Transverse colon (tissue), 4 donors: ENCODE measurements around the gene MXD4. TPM values are rescaled to one million over a fixed set of nuclear protein-coding genes. Genes with fewer than 3 reads are reported as not detected.
A peak's percentile ranks its signal among the peaks of the same experiment; 100 is the strongest.

ENCODE experiments used
- DNase-seq: peaks from one replicate; pipeline ENCODE4 v3.0.0-alpha.2; 2019
- H3K27ac ChIP-seq, 4 donors: fragments of 200-600 bp; sonication (generic); 2 replicates each; pipeline ENCODE4 v1.5.1; 2016 to 2018; ENCODE audit warnings: inconsistent platforms in 4 of 4
- H3K27me3 ChIP-seq: fragments of 200-600 bp; sonication (generic); 2 replicates; pipeline ENCODE4 v1.5.1; 2017; ENCODE audit warnings: inconsistent platforms
- H3K36me3 ChIP-seq, 4 donors: fragments of 200-600 bp; sonication (generic); 2 replicates each; pipeline ENCODE4 v1.5.1; 2017 to 2019; ENCODE audit warnings: inconsistent platforms in 4 of 4
- H3K4me1 ChIP-seq, 4 donors: fragments of 200-600 bp; sonication (generic); 2 replicates each; pipeline ENCODE4 v1.5.1; 2017 to 2020; ENCODE audit warnings: inconsistent platforms in 4 of 4
- H3K4me3 ChIP-seq, 4 donors: fragments of 200-600 bp; sonication (generic); 1 replicate in 1 of 4; 2 replicates in 3 of 4; pipeline versions ENCODE4 v1.5.1 to v1.6.1; 2017 to 2019; ENCODE audit warnings: inconsistent platforms in 4 of 4
- H3K9me3 ChIP-seq, 2 donors: fragments of 200-600 bp; sonication (generic); 2 replicates each; pipeline ENCODE4 v1.5.1; 2017 to 2019; ENCODE audit warnings: inconsistent platforms in 2 of 2
- CTCF ChIP-seq, 5 experiments: fragments of 200-600 bp in 3 of 5; fragments of 450-650 bp in 2 of 5; sonication (generic) in 3 of 5; IDR thresholded peaks; 1 replicate in 2 of 5; 2 replicates in 3 of 5; pipeline ENCODE4 v1.5.1; 2016 to 2017; ENCODE audit warnings: antibody characterized with exemption in 5 of 5, inconsistent platforms in 3 of 5, mild to moderate bottlenecking in 2 of 5, moderate library complexity in 1 of 5
- EP300 ChIP-seq: sonication (generic); formaldehyde crosslinking; IDR thresholded peaks from one replicate; pipeline ENCODE4 v1.6.1; 2017; ENCODE audit warnings: antibody characterized with exemption, low read depth
- POLR2A ChIP-seq: fragments of 450-650 bp; IDR thresholded peaks from one replicate; pipeline ENCODE4 v1.6.1; 2016; ENCODE audit warnings: antibody characterized with exemption, mild to moderate bottlenecking, moderate library complexity
- POLR2AphosphoS5 ChIP-seq, 3 donors: sonication (generic); formaldehyde crosslinking; IDR thresholded peaks; one replicate each; pipeline ENCODE4 v1.6.1; 2016; ENCODE audit warnings: antibody characterized with exemption in 3 of 3
- WGBS, 2 donors: methylation state at CpG; one replicate each; pipeline ENCODE4 v1.1.5; 2018; ENCODE audit warnings: low coverage in 1 of 2; 5-methylcytosine and 5-hydroxymethylcytosine counted together
- in situ Hi-C, 4 donors: fragments of 200-750 bp; cut with MboI; loops; one replicate each; pipeline versions ENCODE4 v1.15.0 to v1.15.1; 2017; ENCODE audit warnings: low sequenced_read_pairs in 3 of 4, low pct_ligation_motif_present in 1 of 4, low pct_unique_long_range_greater_than_20kb in 1 of 4
- intact Hi-C: fragments of 100-400 bp; cut with DNase I; formaldehyde crosslinking; loops from one replicate; pipeline ENCODE4 v1.15.1; 2023; ENCODE audit warnings: low total_unique reads
- total RNA-seq, 4 donors: library from RNA; depleted of rRNA; stranded (reverse); fragments of >200 nt; gene quantifications; one replicate each; pipeline ENCODE4 v1.1.0, GENCODE V29; 2016

Gene MXD4
- total RNA-seq, result 100 to 1,000 TPM in 1 of 4 donors, 10 to 100 TPM in 3; 48.1 to 101 (median 57.7) TPM

DNA sequence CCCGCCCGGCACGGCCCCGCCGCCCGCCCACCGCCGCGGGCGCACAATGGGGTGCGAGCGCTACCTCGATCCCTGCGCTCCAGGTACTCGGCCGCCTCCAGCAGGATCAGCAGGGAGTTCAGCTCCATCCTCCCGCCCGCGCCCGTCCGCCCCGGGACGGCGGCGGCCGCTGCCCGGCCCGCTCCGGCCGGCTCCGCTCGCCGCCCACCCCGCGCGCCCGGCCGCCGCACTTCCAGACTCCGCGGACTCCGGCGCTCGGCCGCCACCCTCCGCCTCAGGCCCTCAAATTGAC is at the start of gene MXD4:
Gene MXD4 (minus strand): TSS at position 257 of the 292 bp plus-strand sequence. CDS start 129 bp downstream, at position 128.
- TF ChIP-seq POLR2AphosphoS5 (IDR thresholded peaks at IDR 0.05), result peak; percentile 54 to 91 (median 75)
- no peak for TF ChIP-seq EP300
- Histone ChIP-seq H3K27ac (peak within 1 kb of the TSS; percentile 95 to 99 (median 98)), H3K4me1 (peaks cover 30 to 72% (median 57%) of the 10 kb centered on the region in 4 donors), H3K36me3 (no peaks in the 10 kb centered on the region), H3K4me3 (peak within 1 kb of the TSS; percentile 96 to 100 (median 98)), H3K9me3 (no peaks in the 10 kb centered on the region), H3K27me3 (no peaks in the 10 kb centered on the region)
- in situ Hi-C loops, result no loop called here
- 0% methylated on average over 18 of the region's 46 CpGs; no CpG with 5 or more reads in 1 of the 2 donors for WGBS, 2 donors
- no peak for DNase-seq
- intact Hi-C loops, result no loop called here

- TF ChIP-seq POLR2A (no peak), POLR2AphosphoS5 (IDR thresholded peaks at IDR 0.05) (no peak), EP300 (no peak), CTCF (IDR thresholded peaks at IDR 0.05) (no peak)
- intact Hi-C loops, result no loop called here
- Histone ChIP-seq H3K4me1 (peaks cover 0 to 4% (median 0%) of the 10 kb centered on the region in 4 donors), H3K4me3 (no peak overlapping the region), H3K27ac (no peak overlapping the region), H3K9me3 (no peaks in the 10 kb centered on the region), H3K36me3 (no peaks in the 10 kb centered on the region), H3K27me3 (no peaks in the 10 kb centered on the region)
- DNase-seq, result no peak
- 84 to 92% methylated on average over 3 to 10 of the region's 10 CpGs for WGBS, 2 donors
- in situ Hi-C loops, result no loop called here
Measured at GRCh38 chr4:2306773-2307410, 45.0 kb upstream of the MXD4 start.

DNA sequence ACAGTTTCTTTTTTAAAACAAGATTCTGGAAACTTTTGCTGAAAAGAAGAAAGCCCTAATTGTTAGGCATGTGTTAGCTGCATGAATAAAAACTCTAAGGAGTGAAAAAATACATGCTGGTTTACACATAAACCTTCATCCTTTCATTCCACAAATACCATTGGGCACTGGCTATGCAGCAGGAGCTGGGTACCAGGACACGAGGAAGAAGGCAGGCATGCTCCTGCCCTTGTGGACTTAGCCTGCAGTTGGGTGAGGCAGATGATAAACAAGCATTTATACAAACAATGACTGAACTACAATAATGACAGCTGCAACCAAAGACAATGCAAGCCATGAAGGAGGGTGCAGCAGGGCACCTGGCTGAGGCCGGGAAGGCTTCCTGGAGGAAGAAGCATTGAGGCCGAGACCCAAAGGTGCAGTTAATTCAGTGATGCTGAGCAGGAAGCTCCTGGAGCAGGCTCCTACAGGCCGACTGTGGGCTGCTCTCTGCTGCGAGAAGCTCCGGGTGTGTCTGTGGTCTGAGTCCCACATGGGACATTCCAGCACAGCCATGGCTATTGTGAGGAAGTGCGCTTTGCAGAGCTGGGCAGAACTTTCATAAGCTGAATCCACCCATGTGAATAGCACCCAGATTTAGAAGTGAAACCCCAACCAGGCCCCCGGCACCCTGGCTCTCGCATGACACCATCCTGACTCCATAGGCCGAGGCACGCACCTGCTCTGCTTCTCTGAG is 44.0 kb upstream of the MXD4 start:
- in situ Hi-C loops, result no loop called here
- intact Hi-C loops, result no loop called here
- Histone ChIP-seq H3K27me3 (no peaks in the 10 kb centered on the region), H3K4me1 (peaks cover 0 to 7% (median 0%) of the 10 kb centered on the region in 4 donors), H3K36me3 (no peaks in the 10 kb centered on the region), H3K9me3 (no peaks in the 10 kb centered on the region), H3K4me3 (no peak overlapping the region), H3K27ac (no peak overlapping the region)
- DNase-seq, result no peak
- WGBS, 2 donors, result 48 to 64% methylated on average over 4 to 11 of the region's 11 CpGs
- TF ChIP-seq POLR2A (no peak), POLR2AphosphoS5 (IDR thresholded peaks at IDR 0.05) (no peak), CTCF (IDR thresholded peaks at IDR 0.05) (no peak), EP300 (no peak)

DNA sequence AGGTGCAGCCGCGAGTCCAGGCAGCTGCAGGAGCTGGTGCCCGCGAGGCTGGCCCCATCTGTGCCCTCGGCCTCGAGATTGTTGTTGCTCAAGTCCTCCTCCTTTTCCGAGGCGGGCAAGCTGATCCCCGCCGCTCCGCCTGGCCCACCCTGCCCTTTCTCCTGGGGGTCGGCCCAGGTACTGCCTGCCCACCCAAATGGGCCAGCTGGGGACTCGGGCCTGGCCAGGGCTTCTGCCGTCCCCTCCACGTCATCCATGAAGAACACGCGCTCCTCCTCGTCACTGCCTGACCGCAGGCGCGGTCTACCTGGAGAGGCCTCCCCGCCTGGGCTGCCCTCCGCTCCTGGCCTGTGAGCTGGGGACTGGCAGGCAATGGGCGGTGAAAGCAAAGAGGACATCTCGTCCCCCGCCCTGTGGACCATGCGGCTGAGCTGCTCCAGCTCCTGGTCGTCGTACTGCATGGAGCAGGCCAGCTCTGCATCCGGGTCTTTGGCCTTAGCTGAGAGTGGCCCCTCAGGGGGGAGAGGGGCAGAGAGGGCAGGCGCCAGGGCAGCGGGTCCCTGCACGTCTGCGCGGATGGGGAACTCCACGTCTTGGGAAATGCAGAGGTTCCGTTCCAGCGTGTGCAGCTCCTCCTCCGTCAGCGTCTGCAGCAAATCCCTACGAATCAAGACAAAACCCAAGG is 43.1 kb upstream of the MXD4 start:
- Histone ChIP-seq H3K4me1 (peaks cover 0 to 9% (median 0%) of the 10 kb centered on the region in 4 donors), H3K4me3 (no peak overlapping the region), H3K36me3 (no peaks in the 10 kb centered on the region), H3K27me3 (no peaks in the 10 kb centered on the region), H3K9me3 (no peaks in the 10 kb centered on the region), H3K27ac (no peak overlapping the region)
- no peak for TF ChIP-seq POLR2AphosphoS5 (IDR thresholded peaks at IDR 0.05)
- no peak for TF ChIP-seq EP300
- TF ChIP-seq POLR2A, result no peak
- TF ChIP-seq CTCF (IDR thresholded peaks at IDR 0.05), result no peak
- DNase-seq, result no peak
- WGBS, 2 donors, result 94 to 100% methylated on average over 4 to 41 of the region's 41 CpGs
- intact Hi-C loops, result no loop called here
- in situ Hi-C loops, result no loop called here
